A549 (cell line): ENCODE results near the gene SWI5.

ENCODE experiments used
- BHLHE40 ChIP-seq: IDR thresholded peaks from 2 replicates; pipeline ENCODE4 v1.6.1; 2012; ENCODE audit warnings: low read depth, low read length, inconsistent platforms
- CEBPB ChIP-seq, 2 experiments: fragments of >200 bp in 1 of 2; sonication (Bioruptor Twin) in 1 of 2; formaldehyde crosslinking in 1 of 2; IDR thresholded peaks; 2 replicates each; pipeline ENCODE4 v1.6.1; 2012 to 2016
- CTCF ChIP-seq: fragments of >200 bp; sonication (Bioruptor Twin); formaldehyde crosslinking; IDR thresholded peaks from 3 replicates; pipeline ENCODE4 v1.5.1; 2016
- E2F6 ChIP-seq: IDR thresholded peaks from 2 replicates; pipeline ENCODE4 v1.6.1; 2012; ENCODE audit warnings: low read depth, borderline replicate concordance
- EP300 ChIP-seq, 2 experiments: fragments of >200 bp; sonication (Bioruptor Twin); formaldehyde crosslinking; IDR thresholded peaks; 2 replicates in 1 of 2; 3 replicates in 1 of 2; pipeline ENCODE4 v1.6.1; 2016 to 2017
- JUN ChIP-seq, 2 experiments: fragments of >200 bp; sonication (Bioruptor Twin); formaldehyde crosslinking; IDR thresholded peaks; 2 replicates in 1 of 2; 3 replicates in 1 of 2; pipeline ENCODE4 v1.6.1; 2016 to 2017
- MAFK ChIP-seq: fragments of 450-650 bp; IDR thresholded peaks from 2 replicates; pipeline ENCODE4 v1.6.1; 2014; ENCODE audit not compliant: partially characterized antibody
- MAZ ChIP-seq: fragments of 150-350 bp; IDR thresholded peaks from 2 replicates; pipeline ENCODE4 v1.6.1; 2014; ENCODE audit warnings: antibody characterized with exemption, low read depth, low read length, borderline replicate concordance
- NR3C1 ChIP-seq: fragments of >200 bp; sonication (Bioruptor Twin); formaldehyde crosslinking; IDR thresholded peaks from 3 replicates; pipeline ENCODE4 v1.6.1; 2017
- POLR2A ChIP-seq: IDR thresholded peaks from 2 replicates; pipeline ENCODE4 v1.6.1; 2012; ENCODE audit warnings: mild to moderate bottlenecking, low read length
- RAD21 ChIP-seq, 2 experiments: fragments of >200 bp in 1 of 2; sonication (Bioruptor Twin) in 1 of 2; formaldehyde crosslinking in 1 of 2; IDR thresholded peaks in 1 of 2; conservative IDR thresholded peaks in 1 of 2; 2 replicates in 1 of 2; 3 replicates in 1 of 2; pipeline ENCODE4 v1.6.1; 2012 to 2018; ENCODE audit warnings: inconsistent platforms in 1 of 2
- RCOR1 ChIP-seq: fragments of 150-350 bp; IDR thresholded peaks from 2 replicates; pipeline ENCODE4 v1.6.1; 2014; ENCODE audit warnings: antibody characterized with exemption, low read length, low read depth
- TP53 ChIP-seq: fragments of 250-450 bp; sonication (Bioruptor Pico); IDR thresholded peaks from 2 replicates; pipeline ENCODE4 v1.5.0; 2021; ENCODE audit warnings: mild to moderate bottlenecking, moderate library complexity

- TF ChIP-seq CTCF (no peak), RAD21 (conservative IDR thresholded peaks at IDR 0.05 in 1 of 2, IDR thresholded peaks at IDR 0.05 in 1 of 2) (no peak), E2F6 (no peak), EP300 (IDR thresholded peaks at IDR 0.05) (no peak), MAZ (no peak), RCOR1 (no peak), BHLHE40 (no peak), NR3C1 (no peak), POLR2A (no peak), MAFK (no peak), JUN (IDR thresholded peaks at IDR 0.05) (no peak), CEBPB (IDR thresholded peaks at IDR 0.05) (no peak), TP53 (CRISPR knock-in tag) (no peak)
Measured at GRCh38 chr9:128271512-128271911, 4.6 kb upstream of the SWI5 start.
